Measurements from ENCODE around the gene SIRT2. TPM values are rescaled to one million over a fixed set of nuclear protein-coding genes. Genes with fewer than 3 reads are reported as not detected.

The SIRT2 gene
- total RNA-seq, 3 donors from 2014 or later = 61.8 to 92.3 (median 88.2) TPM

GRCh38 chr19:38910488-38910887 is 11.1 kb upstream of the SIRT2 start:
- H3K4me1 ChIP-seq = no peaks in the 10 kb centered on the region
- TF ChIP-seq POLR2A (IDR thresholded peaks at IDR 0.05) (no peak), POLR2AphosphoS5 (IDR thresholded peaks at IDR 0.05) (no peak), CTCF (IDR thresholded peaks at IDR 0.05) (no peak)
- H3K27me3 ChIP-seq = no peaks in the 10 kb centered on the region
- no peak overlapping the region for H3K27ac ChIP-seq
- no peak for DNase-seq (ENCODE audit: low spot score in 2 of 2)
- H3K9me3 ChIP-seq = no peaks in the 10 kb centered on the region
- intact Hi-C loops (cut with DNase I; ENCODE audit: low total_unique reads) = no loop called here
- no peak overlapping the region for H3K4me3 ChIP-seq
- peaks cover 2% of the 10 kb centered on the region for H3K36me3 ChIP-seq

GRCh38 chr19:38908911-38909310 is 9.5 kb upstream of the SIRT2 start:
- Histone ChIP-seq H3K27ac (no peak overlapping the region), H3K27me3 (no peaks in the 10 kb centered on the region), H3K9me3 (no peaks in the 10 kb centered on the region), H3K36me3 (peaks cover 4% of the 10 kb centered on the region), H3K4me3 (no peak overlapping the region), H3K4me1 (no peaks in the 10 kb centered on the region)
- DNase-seq (ENCODE audit: low spot score in 2 of 2) = no peak
- TF ChIP-seq CTCF (IDR thresholded peaks at IDR 0.05) (no peak), POLR2A (IDR thresholded peaks at IDR 0.05) (no peak), POLR2AphosphoS5 (IDR thresholded peaks at IDR 0.05) (no peak)
- intact Hi-C loops (cut with DNase I; ENCODE audit: low total_unique reads) = no loop called here

GRCh38 chr19:38907670-38908069 is 8.3 kb upstream of the SIRT2 start:
- intact Hi-C loops (cut with DNase I; ENCODE audit: low total_unique reads) = no loop called here
- H3K27me3 ChIP-seq = no peaks in the 10 kb centered on the region
- no peaks in the 10 kb centered on the region for H3K4me1 ChIP-seq
- TF ChIP-seq CTCF (IDR thresholded peaks at IDR 0.05) (no peak), POLR2AphosphoS5 (IDR thresholded peaks at IDR 0.05) (no peak), POLR2A (IDR thresholded peaks at IDR 0.05) (no peak)
- H3K9me3 ChIP-seq = no peaks in the 10 kb centered on the region
- no peak for DNase-seq (ENCODE audit: low spot score in 2 of 2)
- no peak overlapping the region for H3K4me3 ChIP-seq
- no peak overlapping the region for H3K27ac ChIP-seq
- H3K36me3 ChIP-seq = peaks cover 4% of the 10 kb centered on the region

- intact Hi-C loops (cut with DNase I; ENCODE audit: low total_unique reads) = no loop called here
- no peaks in the 10 kb centered on the region for H3K27me3 ChIP-seq
- H3K4me1 ChIP-seq = no peaks in the 10 kb centered on the region
- H3K27ac ChIP-seq = no peak overlapping the region
- H3K4me3 ChIP-seq = no peak overlapping the region
- H3K9me3 ChIP-seq = no peaks in the 10 kb centered on the region
- H3K36me3 ChIP-seq = peaks cover 4% of the 10 kb centered on the region
- TF ChIP-seq POLR2AphosphoS5 (IDR thresholded peaks at IDR 0.05) = no peak
- no peak for TF ChIP-seq CTCF (IDR thresholded peaks at IDR 0.05)
- no peak for TF ChIP-seq POLR2A (IDR thresholded peaks at IDR 0.05)
- no peak for DNase-seq (ENCODE audit: low spot score in 2 of 2)
These were observed 7.8 kb upstream of the SIRT2 start for GRCh38 chr19:38907227-38907626.

GRCh38 chr19:38905620-38906019 is 6.2 kb upstream of the SIRT2 start:
- DNase-seq (ENCODE audit: low spot score in 2 of 2) = no peak
- Histone ChIP-seq H3K27me3 (no peaks in the 10 kb centered on the region), H3K27ac (no peak overlapping the region), H3K36me3 (peaks cover 4% of the 10 kb centered on the region), H3K4me1 (peaks cover 0 to 3% of the 10 kb centered on the region in 2 donors), H3K9me3 (no peaks in the 10 kb centered on the region), H3K4me3 (no peak overlapping the region)
- intact Hi-C loops (cut with DNase I; ENCODE audit: low total_unique reads) = no loop called here
- TF ChIP-seq POLR2AphosphoS5 (IDR thresholded peaks at IDR 0.05) = no peak
- no peak for TF ChIP-seq POLR2A (IDR thresholded peaks at IDR 0.05)
- no peak for TF ChIP-seq CTCF (IDR thresholded peaks at IDR 0.05)

Measured in breast epithelium (tissue), 4 donors.